Measurements from ENCODE around the gene ACTR6.

DNA sequence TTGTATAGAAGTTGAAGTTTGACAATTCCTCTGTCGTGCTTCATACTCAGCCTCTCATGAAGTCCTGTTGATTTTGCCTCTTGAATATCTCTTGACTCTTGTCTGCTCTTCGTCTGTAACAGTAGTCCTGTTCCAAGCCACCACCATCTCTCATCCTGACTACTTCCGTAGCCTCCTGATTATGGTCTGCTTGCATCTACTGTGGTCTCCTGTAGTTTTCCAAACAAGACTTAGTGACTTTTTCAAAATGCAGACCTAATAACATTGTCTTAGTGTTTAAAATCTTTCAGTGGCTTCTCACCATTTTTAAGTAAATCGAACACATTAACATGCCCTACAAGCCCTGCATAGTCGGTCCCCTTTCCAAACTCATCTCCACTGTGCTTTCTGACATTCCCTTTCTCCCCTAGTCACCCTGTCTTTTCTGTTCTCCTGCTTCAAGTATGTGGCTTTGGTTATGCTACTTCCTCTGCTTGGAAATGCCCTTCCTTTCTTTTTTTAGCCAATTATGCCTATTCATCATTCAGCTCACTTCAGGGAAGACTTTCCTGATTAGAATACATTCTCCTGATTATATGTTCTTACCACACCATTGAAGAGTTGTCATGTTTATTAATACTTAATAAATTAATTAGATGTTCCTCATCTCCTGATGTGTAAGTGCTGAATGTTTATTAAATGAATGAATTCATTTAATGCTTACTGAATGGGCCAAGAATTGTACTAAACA, 68.4 kb downstream of the ACTR6 start:
- TF ChIP-seq, protein P1, sequence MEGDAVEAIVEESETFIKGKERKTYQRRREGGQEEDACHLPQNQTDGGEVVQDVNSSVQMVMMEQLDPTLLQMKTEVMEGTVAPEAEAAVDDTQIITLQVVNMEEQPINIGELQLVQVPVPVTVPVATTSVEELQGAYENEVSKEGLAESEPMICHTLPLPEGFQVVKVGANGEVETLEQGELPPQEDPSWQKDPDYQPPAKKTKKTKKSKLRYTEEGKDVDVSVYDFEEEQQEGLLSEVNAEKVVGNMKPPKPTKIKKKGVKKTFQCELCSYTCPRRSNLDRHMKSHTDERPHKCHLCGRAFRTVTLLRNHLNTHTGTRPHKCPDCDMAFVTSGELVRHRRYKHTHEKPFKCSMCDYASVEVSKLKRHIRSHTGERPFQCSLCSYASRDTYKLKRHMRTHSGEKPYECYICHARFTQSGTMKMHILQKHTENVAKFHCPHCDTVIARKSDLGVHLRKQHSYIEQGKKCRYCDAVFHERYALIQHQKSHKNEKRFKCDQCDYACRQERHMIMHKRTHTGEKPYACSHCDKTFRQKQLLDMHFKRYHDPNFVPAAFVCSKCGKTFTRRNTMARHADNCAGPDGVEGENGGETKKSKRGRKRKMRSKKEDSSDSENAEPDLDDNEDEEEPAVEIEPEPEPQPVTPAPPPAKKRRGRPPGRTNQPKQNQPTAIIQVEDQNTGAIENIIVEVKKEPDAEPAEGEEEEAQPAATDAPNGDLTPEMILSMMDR (IDR thresholded peaks at IDR 0.05), result no peak
- TF ChIP-seq POLR2A (IDR thresholded peaks at IDR 0.05), result no peak
